CD4-positive, alpha-beta T cell treated with Interleukin-10 for 1 hour (primary cell): Measurements from ENCODE around the gene SHF.

Experiments used
- DNase-seq: peaks from one replicate; pipeline ENCODE4 v3.0.0-alpha.2; 2020

SHF gene

GRCh38 chr15:45122719-45123118 lies 65.0 kb downstream of the SHF start:
- DNase-seq: no peak

GRCh38 chr15:45121706-45122417 lies 65.9 kb downstream of the SHF start:
- no peak for DNase-seq

- DNase-seq: no peak
These were observed 66.7 kb downstream of the SHF start for GRCh38 chr15:45121020-45121419.

GRCh38 chr15:45120081-45120972 lies 67.4 kb downstream of the SHF start:
- DNase-seq: no peak

- no peak for DNase-seq
These were observed 68.8 kb downstream of the SHF start for GRCh38 chr15:45118996-45119395.

GRCh38 chr15:45118131-45118588 lies 69.6 kb downstream of the SHF start:
- DNase-seq: peak; percentile 85

GRCh38 chr15:45117308-45118130 lies 70.2 kb downstream of the SHF start:
- DNase-seq: no peak
